Mammary epithelial cell (primary cell): ENCODE results near the gene ID2.

Source experiments
- EZH2 ChIP-seq: IDR thresholded peaks from 2 replicates; pipeline ENCODE4 v1.6.1; 2012; ENCODE audit warnings: low read length, inconsistent platforms, borderline replicate concordance
- TF ChIP-seq, protein P1 (sequence below), 2 donors: IDR thresholded peaks in 1 of 2; conservative IDR thresholded peaks in 1 of 2; 2 replicates each; pipeline ENCODE4 v1.5.1; 2011 to 2012; ENCODE audit warnings: inconsistent platforms in 2 of 2, low read length in 2 of 2, mild to moderate bottlenecking in 2 of 2, control low read depth in 1 of 2, low read depth in 1 of 2; ENCODE audit not compliant: insufficient read depth in 1 of 2; ENCODE audit errors: extremely low read depth in 1 of 2

DNA sequence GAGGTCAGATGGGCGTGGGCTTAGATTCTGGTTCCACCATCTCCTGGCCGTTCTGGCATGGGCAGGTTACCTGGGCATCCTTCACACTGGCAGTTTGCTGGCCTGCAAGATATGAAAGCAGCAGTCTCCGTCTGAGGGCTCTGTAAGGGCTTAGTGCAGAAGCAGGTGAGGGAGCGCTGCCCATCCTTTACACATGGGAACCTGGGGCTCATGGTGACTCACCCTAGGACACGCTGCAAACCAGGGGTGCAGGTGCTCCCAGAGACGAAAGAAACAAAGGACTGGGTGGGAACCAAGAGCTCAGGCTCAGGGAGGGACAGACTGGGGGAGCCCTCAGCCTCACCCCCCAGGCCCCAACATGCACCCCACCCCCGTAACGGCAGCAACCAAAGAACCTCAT, 10.7 kb upstream of the ID2 start:
- TF ChIP-seq, protein P1, sequence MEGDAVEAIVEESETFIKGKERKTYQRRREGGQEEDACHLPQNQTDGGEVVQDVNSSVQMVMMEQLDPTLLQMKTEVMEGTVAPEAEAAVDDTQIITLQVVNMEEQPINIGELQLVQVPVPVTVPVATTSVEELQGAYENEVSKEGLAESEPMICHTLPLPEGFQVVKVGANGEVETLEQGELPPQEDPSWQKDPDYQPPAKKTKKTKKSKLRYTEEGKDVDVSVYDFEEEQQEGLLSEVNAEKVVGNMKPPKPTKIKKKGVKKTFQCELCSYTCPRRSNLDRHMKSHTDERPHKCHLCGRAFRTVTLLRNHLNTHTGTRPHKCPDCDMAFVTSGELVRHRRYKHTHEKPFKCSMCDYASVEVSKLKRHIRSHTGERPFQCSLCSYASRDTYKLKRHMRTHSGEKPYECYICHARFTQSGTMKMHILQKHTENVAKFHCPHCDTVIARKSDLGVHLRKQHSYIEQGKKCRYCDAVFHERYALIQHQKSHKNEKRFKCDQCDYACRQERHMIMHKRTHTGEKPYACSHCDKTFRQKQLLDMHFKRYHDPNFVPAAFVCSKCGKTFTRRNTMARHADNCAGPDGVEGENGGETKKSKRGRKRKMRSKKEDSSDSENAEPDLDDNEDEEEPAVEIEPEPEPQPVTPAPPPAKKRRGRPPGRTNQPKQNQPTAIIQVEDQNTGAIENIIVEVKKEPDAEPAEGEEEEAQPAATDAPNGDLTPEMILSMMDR (conservative IDR thresholded peaks at IDR 0.05 in 1 of 2, IDR thresholded peaks at IDR 0.05 in 1 of 2; ENCODE audit: extremely low read depth in 1 of 2, insufficient read depth in 1 of 2, low read depth in 1 of 2, low read length in 2 of 2): no peak
- no peak for TF ChIP-seq EZH2
